HCT116 (cell line): ENCODE measurements around the gene TGFBR3.

ENCODE experiments used
- EZH2 ChIP-seq: fragments of 200-600 bp; sonication (generic); IDR thresholded peaks from 2 replicates; pipeline ENCODE4 v1.6.1; 2017; ENCODE audit warnings: antibody characterized with exemption, mixed run types
- POLR2A ChIP-seq: IDR thresholded peaks from 2 replicates; pipeline ENCODE4 v1.7.0; 2011; ENCODE audit warnings: borderline replicate concordance; ENCODE audit not compliant: insufficient read depth, insufficient read length; ENCODE audit errors: extremely low read depth
- RAD21 ChIP-seq: IDR thresholded peaks from 2 replicates; pipeline ENCODE4 v1.6.1; 2012; ENCODE audit warnings: low read depth, mild to moderate bottlenecking
- SP1 ChIP-seq: IDR thresholded peaks from 2 replicates; pipeline ENCODE4 v1.6.1; 2012; ENCODE audit warnings: low read depth
- ZBTB33 ChIP-seq: IDR thresholded peaks from 2 replicates; pipeline ENCODE4 v1.6.1; 2011; ENCODE audit warnings: mild to moderate bottlenecking, low read length, moderate library complexity; ENCODE audit not compliant: insufficient replicate concordance; ENCODE audit errors: extremely low read depth
- ZNF274 ChIP-seq: fragments of 200-500 bp; sonication (Bioruptor generic); IDR thresholded peaks from 2 replicates; pipeline ENCODE4 v1.6.1; 2014; ENCODE audit warnings: mild to moderate bottlenecking, low read depth, low read length, inconsistent platforms
- TF ChIP-seq, protein P1 (sequence below), 3 experiments: fragments of 200-600 bp in 1 of 3; sonication (generic) in 1 of 3; IDR thresholded peaks in 2 of 3; conservative IDR thresholded peaks in 1 of 3; 2 replicates each; pipeline ENCODE4 v1.5.1; 2012 to 2017; ENCODE audit warnings: low read depth in 2 of 3, low read length in 2 of 3, antibody characterized with exemption in 1 of 3, borderline replicate concordance in 1 of 3, control low read depth in 1 of 3, mild to moderate bottlenecking in 1 of 3, mixed read lengths in 1 of 3, mixed run types in 1 of 3, moderate library complexity in 1 of 3; ENCODE audit not compliant: insufficient read depth in 1 of 3

DNA sequence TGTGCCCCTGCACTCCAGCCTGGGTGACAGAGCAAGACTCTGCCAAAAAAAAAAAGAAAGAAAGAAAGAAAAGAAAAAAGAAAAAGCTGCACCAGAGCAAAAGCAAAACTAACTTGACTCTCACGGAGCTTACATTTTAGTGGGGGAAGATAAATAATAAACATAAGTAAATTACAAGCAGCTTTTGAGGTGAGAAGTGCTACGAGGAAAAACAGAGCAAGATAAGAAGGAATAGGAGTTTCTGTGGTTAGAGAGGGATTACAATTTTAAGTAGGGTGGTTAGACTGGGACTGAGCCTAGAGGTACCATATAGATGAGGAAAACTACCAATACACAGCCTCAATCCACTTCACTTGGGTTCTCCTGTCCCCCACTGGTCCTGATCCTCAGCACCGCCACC is 43.9 kb downstream of the TGFBR3 start:
- TF ChIP-seq, protein P1, sequence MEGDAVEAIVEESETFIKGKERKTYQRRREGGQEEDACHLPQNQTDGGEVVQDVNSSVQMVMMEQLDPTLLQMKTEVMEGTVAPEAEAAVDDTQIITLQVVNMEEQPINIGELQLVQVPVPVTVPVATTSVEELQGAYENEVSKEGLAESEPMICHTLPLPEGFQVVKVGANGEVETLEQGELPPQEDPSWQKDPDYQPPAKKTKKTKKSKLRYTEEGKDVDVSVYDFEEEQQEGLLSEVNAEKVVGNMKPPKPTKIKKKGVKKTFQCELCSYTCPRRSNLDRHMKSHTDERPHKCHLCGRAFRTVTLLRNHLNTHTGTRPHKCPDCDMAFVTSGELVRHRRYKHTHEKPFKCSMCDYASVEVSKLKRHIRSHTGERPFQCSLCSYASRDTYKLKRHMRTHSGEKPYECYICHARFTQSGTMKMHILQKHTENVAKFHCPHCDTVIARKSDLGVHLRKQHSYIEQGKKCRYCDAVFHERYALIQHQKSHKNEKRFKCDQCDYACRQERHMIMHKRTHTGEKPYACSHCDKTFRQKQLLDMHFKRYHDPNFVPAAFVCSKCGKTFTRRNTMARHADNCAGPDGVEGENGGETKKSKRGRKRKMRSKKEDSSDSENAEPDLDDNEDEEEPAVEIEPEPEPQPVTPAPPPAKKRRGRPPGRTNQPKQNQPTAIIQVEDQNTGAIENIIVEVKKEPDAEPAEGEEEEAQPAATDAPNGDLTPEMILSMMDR (IDR thresholded peaks at IDR 0.05 in 2 of 3, conservative IDR thresholded peaks at IDR 0.05 in 1 of 3; ENCODE audit: borderline replicate concordance in 1 of 3, insufficient read depth in 1 of 3, low read depth in 2 of 3, low read length in 2 of 3), result no peak
- TF ChIP-seq EZH2 (no peak), POLR2A (no peak), ZBTB33 (no peak), RAD21 (no peak), SP1 (no peak), ZNF274 (no peak)
